C4-2B (cell line): ENCODE data around the gene FLYWCH2.

ENCODE experiments used
- CTCF ChIP-seq: fragments of 450-650 bp; conservative IDR thresholded peaks from 2 replicates; pipeline ENCODE4 v1.5.1; 2017; ENCODE audit warnings: mild to moderate bottlenecking
- ZFX ChIP-seq: fragments of 450-650 bp; IDR thresholded peaks from 2 replicates; pipeline ENCODE4 v1.6.1; 2017

- TF ChIP-seq CTCF (no peak), ZFX (no peak)
These were observed 27.5 kb upstream of the FLYWCH2 start for GRCh38 chr16:2855536-2855935.
